GDM1 (cell line): Measurements from ENCODE around the gene SPON1.
"Not testable (repeated sequence)": the region's sequence is repeated elsewhere in the genome, so short reads cannot be mapped to it uniquely, and the experiment has no call there.

Experiments used
- DNase-seq: peaks from one replicate; lab custom pipeline; 2025; lab: John Stamatoyannopoulos, UW

Gene SPON1

DNA sequence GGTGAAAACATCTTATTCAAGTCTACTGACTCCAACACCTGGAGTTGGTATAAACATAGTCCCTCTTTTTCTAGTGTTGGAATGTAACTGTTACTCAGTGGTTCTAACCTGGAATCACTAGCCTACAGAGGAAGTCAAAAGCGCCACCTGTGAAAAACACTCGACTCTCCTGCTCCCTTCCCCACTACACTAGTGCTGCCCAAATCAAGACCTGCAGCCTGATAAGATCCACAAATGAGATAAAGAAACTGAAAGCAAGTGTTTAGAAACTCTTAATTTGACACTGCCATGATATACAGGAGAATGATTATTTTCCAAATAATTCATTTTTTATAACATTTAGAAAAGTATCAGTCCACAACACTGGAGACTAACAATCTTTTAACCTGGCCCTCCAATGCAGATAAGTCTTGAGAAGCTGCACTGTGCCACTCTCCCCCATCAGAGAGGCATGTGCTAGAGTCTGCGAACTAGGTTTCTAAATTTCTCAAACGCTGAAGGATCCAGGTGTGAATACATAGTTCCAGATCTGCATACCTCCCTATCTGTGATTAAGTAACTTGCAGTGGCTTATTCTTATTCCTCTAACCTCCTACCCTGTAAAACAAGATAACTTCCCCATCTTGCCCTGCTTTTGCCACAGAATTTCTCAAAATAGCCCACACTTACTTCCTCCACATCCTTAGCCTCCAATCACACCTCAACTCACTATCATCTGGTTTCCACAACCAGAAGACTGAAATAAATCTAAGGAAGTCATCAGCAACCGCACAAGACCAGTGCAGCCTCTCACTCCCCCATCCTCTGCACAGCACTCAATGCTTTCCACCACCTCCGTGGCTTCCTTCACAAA lies 308.4 kb downstream of the SPON1 start:
- DNase-seq: peak; percentile 84

DNA sequence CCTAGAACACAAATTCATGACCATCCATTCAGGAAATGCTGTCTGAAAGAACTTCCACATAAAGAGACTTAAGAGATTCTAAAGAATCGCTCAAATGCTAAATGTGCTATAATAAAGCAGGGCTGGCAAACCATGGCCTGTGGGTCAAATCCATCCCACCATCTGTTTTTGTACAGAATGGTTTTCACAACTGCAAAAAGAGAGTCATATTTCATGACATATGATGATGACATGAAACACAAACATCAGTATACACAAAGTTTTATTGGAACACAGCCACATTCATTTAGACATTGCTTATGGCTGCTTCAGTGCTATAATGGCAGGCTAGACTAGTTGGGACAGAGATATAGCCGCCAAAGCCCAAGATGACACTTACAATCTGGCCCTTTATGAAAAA lies 311.4 kb downstream of the SPON1 start:
- DNase-seq: no peak

DNA sequence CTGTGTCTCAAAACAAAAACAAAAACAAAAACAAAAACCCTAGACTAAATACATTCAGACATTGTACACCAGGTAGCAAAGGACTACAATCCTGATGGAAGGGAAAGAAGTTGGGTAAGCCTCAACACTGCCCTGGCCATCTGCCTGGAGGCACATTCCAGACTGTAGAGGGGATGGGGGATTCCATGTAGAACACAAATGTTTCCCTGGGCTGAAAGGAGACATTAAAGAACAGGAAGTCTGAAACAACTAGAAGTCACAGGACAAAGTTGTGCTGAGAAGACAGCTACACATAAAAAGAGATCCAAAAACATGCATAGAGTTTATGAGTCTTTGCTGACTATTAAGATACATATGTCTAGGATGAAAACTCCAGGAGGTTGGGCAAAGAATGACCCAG lies 312.6 kb downstream of the SPON1 start:
- no peak for DNase-seq

DNA sequence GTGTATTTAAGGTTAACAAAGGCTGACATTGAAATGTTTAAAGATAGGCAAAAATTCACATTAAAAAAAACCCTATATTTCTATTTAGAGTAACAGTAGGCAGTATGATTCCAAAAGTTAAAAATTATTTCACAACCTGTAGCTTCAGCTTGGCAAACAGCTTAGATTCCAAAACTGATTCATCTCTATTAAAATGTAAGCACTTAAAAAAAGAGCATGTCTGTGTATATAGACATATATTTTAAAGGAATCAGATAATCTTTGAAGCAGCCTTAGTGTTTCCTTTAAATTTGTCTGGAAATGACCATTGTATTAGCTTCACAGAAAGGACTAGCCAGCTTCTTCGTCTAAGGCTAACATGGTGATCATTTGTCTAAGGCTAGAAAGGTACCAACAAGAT lies 316.3 kb downstream of the SPON1 start:
- DNase-seq: not testable (repeated sequence)

DNA sequence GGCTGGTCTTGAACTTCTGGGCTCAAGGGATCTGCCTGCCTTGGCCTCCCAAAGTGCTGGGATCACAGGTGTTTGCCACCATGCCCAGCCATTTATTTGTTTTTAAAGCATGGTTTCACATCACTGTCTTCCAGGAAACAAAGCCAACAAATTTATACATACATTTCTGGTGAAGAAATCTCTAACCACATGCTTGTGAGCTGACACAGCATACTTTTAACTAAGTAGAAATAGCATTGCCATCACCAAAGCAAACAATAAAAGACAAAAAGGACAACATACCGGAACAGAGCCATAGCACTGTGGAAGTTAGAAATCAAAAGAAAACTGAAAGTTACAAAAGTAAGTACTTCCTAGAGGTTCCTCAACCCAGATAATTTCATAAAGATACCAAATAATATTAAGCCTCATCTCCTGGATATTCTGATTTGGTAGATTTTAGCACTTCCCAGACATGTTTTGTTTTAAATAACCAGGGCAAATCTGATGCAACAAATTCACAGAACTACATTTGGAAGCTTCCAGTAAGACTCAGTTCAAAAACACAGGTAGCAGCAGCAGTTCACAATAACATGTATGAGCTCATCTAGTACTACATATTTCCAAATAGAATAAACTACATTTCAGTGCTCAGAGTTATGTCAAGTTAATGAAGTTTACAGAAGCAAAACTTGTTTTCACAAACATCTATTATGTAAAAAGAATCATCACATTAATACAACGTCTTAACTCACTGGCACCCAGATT lies 325.8 kb downstream of the SPON1 start:
- DNase-seq: no peak

DNA sequence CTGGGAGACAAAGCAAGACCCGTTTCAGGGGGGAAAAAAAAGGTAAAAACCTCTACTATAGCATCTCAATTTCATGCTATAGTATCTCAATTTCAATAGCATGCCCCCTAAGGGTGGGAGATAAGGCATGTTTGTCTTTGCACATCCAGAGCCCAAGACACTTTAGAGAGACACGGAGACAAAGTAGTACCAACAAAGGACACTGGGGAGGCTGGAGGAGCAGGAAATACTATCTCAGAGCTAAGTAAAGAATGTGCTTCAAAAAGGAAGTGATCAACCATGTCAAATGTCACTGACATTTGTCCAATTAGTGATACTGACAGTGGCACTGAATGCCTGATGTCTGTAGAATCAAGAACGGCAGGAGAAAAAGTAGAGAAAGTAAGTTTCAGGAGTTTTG lies 327.9 kb downstream of the SPON1 start:
- no peak for DNase-seq

DNA sequence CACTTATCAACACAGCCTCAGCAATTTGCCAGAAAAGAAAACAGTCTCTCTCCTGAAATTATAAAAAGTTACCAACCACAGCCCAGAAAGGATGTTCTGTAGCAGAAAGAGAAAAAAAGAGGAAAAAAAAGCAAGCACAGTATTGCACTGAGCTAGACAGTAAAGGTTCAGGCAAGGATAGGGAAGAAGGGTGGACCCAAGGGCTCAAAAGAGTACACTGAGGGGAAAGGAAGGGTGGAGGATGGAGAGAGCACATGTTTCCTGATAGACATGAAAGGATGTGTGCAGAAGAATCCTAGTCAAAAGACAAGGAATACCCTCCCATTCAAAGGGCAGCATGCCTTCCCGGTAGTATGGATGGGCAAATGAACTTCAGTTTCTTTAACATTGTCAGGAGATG lies 337.4 kb downstream of the SPON1 start:
- DNase-seq: no peak

DNA sequence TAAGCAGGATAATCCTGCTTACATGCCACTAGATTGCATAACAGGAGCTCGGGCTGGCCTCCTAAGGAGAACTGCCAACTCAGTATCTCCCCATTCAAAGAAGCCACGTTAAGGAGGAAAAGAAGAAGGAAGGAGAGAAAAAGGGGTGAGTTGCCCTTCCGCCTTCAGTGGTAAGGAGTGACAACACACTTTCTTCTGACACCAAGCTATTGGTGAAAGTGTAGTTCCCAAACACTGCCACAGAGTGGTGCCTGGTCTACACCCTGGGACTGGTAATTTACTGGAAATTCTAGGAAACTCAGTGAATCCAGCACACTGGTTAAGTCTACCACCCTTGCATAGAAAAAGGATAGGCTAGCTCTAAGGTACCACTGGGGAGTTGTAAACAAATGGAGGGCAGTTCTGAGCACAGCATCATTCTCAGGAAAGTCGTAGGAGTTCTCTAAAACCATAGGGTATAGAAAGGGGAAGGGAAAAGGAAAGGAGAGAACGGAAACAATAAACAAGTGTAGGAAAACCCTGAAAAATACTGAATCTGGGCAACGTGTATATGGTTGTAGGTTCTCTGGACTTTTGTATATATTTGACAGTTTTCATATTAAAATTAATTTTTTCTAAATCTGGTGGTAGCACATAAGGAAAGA lies 338.3 kb downstream of the SPON1 start:
- DNase-seq: no peak

DNA sequence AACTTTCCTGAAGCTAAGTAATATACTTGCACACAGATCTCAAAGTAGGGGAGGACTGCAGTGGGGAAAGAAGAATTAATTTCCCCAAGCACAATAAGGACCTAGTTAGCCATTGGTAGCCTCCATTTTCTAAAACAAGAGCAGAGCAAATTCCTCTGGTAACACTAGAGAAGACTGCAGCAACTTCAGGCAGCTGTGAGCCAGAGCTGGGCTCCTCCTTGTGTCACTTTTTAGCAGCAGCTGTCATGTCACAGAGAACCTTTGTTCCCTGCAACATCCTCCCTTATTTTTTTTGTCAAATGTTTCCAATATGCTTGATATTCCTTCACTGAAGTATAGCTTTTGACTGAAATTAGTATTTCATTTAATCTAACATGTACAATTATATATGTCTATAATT lies 342.1 kb downstream of the SPON1 start:
- DNase-seq: no peak

DNA sequence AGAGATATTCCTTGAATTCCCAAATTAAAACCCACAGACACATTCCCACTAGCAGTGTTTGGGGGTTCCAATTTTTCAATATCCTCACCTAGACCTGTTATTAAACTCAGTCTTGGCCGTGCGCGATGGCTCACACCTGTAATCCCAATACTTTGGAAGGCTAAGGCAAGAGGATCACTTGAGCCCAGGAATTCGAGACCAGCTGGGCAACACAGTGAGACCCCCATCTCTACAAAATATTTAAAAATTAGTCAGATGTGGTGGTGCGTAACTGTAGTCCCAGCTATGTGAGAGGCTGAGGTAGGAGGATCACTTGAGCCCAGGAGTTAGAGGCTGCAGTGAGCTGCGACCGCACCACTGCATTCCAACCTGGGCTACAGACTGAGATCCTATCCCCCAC lies 343.1 kb downstream of the SPON1 start:
- no peak for DNase-seq

DNA sequence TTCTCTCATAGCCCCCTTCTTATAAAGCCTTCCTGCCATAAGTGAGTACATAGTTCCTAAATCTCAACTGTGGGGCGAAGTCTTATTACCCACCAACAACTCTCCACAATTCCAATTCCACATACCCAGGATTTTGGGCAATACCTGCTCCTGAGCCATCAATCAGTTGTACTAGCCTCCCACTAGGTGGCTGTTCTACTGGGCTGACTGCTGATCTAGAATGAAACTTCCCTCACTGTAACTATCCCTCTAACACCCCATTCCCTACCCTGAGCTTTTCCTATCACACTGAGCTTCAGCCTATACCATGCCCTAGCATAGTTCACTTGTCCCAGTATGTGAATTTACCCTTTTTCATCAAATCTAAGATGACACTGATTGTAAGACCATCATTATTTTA lies 344.0 kb downstream of the SPON1 start:
- DNase-seq: no peak

DNA sequence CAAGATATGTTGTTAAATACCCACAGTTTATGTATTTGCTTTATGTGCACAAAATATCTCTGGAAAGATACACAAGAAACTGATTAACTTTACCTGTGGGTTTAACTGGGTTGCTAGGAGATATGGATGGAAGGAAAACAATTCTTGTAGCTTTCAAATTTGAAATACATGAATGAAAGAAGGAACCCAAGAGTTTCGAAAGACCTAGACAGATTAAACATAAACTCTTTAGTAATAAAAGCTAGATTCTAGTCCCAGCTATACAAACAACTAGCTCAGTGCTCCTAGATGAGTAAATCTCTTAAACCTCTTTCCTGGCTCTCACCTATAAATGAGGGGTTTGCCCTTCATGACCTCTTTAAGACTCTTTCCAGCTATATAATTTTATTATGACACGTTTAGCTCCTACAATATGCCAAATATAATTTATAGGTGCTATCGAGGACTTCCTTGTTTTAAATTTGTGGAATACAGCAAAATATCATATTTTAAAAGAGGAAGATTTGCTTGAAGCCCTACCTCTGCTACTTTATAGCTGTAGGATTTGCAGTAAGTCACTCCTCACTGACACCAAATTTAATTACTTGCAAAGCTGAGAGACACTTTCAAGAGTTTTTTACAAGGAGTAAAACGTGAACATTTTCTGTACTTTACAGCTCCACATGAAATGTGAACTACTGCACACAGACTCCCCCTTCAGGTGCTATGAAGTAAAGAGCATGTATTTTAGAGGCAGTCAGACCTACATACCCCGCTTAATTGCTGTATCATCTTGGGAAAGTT lies 345.8 kb downstream of the SPON1 start:
- no peak for DNase-seq

DNA sequence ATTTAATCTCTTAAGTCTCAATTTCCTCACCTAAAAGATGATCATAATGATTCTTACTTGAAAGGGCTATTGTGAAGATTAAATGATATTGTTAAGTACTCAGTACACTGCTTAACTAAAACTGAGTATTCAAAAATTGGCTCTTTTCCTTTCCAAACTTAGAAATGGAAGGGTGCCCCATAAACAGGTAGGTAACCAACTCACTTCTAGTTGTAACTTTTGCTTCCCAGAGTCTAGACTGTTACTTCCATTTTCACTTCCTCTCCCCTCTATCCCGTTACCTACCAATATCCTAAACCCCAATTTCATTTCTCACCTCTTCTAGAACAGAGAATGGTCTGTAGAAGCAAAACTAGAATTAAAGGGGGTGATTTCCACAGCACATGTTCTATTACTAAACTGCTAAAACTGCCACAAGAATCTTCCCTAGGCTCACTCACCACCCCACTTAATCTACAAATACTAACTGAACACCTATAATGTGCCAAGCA lies 346.4 kb downstream of the SPON1 start:
- DNase-seq: no peak

DNA sequence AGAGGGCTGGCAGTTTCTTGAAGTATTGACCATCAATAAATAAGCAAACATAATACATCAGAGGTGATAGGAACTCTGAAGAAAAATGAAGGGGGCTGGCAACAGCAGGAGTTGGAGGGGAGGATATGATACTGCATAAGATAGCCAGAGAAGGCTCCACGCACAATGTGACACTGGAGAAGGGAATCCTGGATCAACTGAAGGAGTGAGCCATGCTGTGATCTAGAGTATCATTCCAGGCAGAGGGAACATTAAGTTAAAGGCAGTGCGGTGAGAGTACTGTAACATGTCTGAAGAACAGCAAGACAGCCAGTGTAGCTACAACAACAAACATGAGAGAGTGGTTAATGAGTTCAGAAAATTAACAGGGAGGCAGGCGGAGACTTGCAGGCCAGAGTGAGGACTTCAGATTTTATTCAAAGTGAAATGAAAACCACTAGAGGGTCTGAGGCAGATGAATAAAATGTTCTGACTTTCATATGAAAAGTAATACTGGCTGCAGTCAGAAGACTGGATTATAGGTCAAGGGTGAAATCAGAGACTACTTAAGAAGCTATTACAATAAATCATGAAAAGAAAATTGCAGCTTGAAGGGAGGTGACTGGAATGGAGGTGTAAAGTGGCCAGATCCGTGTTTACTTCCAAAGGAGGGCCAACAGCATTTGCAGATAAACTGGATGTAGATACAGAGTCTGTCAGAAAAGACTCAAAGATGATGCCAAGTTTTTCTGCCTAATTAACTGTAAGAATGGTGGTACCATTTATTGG lies 347.1 kb downstream of the SPON1 start:
- no peak for DNase-seq

DNA sequence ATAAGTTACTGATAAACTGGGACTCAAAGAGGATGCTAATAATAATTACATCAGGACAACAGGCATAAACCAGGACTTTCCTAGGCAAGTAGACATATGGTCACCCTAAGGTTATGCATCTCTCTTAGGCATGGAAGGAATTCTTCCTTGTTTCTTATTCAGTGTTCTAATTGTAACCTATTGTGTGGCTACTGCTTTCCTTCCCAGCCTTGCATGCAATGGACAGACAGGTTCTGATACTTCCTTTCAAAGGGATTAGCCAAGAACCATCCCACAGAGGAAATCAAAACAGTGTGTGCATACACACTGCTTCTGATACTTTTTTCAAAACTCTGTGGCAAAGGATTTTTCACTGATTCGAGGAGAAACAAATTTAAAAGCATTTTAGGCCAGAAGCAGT lies 348.2 kb downstream of the SPON1 start:
- DNase-seq: no peak

DNA sequence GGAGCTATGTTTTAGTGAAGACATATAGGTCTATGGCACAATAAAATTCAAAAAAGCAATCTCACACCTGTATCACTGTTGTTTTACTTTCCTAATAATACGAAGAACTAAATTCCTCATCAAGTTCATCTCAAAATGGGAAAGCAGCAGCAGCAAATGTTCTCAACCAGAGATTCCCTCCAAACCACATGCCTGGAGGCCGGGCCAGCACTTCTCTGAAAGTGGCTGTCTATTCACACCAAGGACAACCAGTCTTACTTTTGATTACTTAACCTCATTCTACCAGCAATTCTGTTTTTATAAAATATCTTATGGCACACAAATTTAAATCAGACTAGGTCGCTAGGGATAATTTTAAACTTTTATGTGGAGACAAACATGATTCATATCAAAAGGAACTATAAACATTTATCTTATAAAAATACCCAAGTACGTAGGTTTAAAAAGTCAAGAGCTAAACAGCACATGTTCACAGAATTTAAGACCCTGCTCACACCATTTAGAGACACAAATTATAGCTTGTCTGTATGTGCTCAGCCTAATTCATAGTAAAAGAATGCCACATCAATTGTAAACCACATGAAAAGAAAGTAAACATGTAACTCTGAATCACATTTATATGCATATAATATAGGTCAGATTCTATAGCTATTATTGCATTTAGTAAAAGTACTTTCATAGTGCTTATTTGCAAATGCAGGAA lies 350.4 kb downstream of the SPON1 start:
- DNase-seq: no peak

DNA sequence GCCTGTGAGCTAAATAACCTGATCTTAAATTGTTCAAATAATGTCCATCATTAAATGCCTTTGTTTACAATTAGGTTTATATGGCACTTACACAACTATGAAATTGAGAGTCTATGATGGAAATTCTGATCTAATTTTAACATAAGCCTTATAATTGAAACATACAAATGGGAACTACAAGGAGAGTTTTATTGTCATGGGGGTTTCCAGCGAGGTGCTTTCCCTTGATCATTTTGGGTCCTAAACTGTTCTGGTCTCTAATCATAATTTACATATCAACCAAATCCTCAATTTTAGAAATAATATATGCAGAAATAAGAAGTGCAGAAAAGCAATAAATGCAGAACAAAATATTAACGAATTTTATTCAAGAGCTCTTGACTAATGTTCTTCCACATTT lies 351.6 kb downstream of the SPON1 start:
- DNase-seq: no peak

DNA sequence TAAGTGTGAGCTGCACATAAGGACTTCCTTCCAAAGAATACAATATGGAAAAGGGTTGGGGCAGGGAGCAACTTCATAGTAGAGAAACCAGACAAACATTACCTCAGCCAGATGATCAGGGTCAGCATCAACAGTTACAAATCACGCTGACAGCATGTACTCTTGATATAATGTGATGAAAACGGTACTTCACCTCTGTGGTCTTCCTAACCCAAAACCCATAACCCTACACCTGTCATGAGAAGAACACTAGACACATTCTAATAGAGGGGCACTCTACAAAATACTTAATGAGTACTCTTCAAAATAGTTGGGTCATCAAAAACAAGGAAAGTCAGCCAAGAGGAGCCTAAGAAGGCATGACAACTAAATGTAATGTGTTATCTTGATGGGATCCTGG lies 352.6 kb downstream of the SPON1 start:
- no peak for DNase-seq
